GM19328 (cell line): ENCODE measurements around the gene R3HDM1.
"Not testable (repeated sequence)": the region's sequence is repeated elsewhere in the genome, so short reads cannot be mapped to it uniquely, and the experiment has no call there.

Experiments used
- ATAC-seq: cut with Tn5 transposase; IDR thresholded peaks from one replicate; pipeline ENCODE4 v1.9.1; 2021; ENCODE audit warnings: mild to moderate bottlenecking, moderate library complexity; ENCODE audit not compliant: unreplicated experiment

Gene R3HDM1

DNA sequence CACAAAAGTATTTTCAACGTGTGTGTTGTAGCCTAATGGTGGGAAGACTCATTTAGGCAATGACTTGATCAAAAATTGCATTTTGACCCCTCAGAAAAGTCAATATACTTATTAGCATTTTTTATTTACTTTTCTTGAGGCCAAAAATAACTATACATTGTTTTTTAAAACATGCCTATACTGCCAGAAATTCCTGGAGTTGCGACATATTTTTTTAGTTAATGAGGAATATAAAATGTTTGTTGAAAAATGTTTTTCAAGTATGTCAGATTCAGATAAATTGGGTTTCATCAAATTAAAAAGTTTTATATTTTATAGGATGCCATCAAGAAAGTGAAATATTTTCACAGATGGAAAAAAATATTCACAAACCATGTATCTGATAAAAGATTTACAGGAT is 39.6 kb downstream of the R3HDM1 start:
- no peak for ATAC-seq

DNA sequence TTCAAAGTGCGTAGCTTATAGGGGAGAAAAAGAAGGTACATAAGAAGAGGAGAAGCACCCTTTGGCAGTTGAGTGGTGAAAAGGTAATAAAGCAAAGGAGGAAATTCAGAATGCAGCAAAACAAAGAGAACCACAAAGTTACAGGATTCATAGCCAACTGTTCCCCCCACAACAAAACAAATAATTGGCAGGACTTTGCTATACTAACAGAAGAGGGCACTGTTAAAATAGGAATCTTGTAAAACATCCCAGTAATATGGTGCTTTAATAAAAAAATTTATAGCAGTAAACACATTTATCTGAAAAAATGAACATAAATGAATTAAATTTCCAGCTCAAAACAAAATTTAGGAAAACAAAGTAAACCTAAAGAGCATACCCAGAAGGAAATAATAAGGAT is 42.3 kb downstream of the R3HDM1 start:
- ATAC-seq: no peak

DNA sequence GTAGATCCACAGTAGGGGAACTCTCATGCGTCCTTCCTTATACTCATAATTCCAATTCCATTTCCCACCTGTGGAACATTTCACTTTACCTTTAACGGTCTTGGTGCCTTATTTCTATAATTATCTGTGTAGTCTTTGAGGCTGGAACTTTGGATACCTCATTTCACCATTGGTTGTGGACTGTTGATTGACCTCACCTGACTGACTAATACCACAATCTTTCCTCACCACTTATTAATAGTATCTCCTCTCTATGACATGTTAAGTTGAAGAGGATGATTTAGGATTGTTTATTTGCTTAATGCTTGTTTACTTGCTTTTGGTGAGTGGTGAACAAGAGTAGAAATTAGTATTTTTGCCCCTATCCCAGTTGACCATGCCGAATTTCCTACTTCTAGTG is 50.0 kb downstream of the R3HDM1 start:
- no peak for ATAC-seq

DNA sequence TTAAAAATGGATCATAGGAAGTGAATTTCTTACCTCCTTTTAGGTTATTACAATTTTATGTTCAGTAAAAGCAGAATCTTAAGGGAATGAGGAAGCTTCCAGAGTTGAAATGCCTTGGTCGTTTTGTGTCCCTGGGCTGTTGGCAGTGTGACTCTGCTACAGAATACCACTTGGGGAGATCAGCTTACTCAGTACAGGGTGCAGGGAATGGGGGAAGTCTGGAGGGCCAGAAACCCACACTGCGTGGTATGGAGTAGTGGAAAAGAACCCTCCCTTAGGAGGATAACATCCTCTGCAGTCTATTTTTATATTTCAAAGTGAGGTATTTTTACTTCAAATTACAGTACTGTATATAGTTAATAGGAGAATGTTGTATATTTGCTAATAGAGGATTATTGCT is 51.1 kb downstream of the R3HDM1 start:
- ATAC-seq: no peak

DNA sequence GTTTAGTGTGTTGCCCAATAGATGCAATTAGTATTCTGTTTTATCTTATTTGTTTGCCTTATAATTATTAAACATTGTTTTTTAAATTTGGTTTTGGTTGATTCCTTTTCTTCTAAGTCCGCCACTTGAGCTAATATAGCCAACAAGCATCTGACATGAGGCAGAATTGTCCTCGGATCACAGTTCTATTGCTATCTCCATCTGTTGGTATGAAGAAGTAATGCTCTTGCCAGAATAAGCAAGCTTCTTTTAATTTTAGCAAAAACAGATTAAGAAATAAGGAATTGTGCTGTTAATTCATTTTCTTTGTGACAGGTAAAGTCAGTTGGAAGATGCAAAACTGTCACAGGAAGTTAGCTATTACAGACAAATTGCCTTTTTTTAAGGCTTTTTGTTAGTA is 54.3 kb downstream of the R3HDM1 start:
- no peak for ATAC-seq

DNA sequence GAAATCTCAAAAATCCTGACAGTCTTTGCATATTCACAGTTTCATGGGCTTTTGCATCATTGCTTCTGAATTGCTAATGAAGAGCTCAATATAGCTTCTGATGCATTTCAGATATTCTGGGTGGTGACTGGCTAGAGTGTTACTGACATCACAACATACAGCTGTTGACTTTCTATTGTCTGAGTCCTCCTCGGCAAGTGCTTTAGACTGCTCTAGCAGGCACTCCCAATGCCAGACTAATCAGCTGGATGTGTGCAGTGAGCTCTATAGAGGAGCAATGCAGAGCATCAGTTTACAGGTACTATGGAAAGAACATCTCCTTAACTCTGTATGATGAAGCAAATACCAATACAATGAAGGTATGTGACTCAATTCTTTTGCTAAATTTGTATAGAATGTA is 54.9 kb downstream of the R3HDM1 start:
- no peak for ATAC-seq

DNA sequence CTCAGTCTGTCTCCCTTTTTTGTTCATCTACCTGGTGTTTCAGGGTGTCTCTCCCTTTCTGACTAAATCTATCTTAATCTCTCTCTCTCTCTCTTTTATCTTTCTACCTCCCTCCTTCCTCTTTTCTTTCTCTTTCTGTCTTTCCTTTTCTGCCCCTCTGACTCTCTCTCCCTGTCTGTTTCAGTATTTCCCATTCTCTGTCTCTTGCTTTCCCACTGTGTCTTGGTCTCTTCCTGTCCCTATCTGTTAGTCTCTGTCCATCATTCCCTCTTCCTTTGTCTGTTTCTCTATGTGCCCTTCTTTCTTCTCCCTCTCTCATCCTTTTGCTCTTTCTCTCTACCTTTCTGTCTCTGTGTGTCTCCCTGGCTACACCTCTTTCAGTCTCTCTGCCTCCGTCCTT is 56.7 kb downstream of the R3HDM1 start:
- ATAC-seq: no peak

DNA sequence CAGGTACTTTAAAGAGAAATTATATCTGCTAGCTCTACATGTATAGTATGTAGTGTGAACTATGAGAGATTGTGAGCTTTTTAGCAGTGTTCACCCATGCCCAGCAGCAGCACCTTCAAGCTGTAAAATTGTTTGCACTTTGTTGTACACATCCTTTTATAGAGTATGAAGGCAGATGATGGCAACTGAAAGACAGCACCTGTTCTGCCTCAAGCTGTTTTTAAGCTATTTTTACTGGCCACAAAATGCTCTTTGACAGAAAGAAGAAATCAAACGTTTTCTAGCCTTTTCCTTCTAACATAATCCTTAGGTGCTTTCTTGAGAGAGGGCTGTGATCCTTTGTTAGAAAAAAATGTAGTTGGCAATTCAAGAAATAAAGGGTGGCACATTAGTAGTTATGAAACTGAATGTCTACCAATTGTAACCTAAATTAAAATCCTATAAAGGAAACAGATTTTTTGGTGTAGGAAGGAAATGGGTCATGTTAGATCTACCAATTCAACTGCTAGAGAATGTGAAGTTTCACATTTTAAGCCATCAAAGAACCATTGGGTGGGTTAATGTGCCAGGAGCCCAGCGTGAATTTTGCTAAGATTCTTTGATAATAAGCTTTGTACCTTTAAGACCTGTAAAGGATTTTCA is 59.5 kb downstream of the R3HDM1 start:
- no peak for ATAC-seq

DNA sequence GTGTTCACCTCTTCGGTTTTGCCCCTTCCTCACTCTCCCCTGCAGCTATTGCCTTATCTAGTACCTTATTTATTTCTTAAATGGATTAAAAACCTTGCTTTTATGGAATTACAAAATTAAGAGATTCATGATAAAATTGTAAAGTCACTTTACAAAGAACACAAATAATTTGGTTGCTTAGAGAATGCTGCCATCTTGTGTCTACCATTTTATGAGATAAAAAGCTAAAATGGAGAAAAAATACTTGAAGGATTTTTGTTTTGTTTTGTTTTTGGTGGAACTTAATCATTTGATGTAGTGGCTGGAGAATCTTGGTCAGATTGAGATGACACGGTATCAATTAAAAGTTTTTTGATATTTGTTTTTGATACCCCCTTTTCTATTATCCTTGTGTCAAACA is 69.6 kb downstream of the R3HDM1 start:
- no peak for ATAC-seq

DNA sequence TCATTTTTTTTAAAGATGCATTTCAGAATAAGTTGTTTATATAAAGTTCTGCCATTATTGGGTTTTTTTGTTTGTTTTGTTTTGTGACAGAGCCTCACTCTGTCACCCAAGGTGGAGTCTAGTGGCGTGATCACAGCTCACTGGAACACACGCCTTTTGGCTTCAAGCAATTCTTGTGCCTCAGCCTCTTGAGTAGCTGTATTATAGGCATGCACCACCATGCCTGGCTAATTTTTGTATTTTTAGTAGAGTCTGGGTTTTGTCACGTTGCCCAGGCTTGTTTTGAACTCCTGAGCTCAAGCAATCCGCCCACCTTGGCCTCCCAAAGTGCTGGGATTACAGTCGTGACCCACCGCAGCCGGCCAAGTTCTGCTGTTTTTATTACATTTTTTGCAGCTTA is 72.3 kb downstream of the R3HDM1 start:
- ATAC-seq: no peak

DNA sequence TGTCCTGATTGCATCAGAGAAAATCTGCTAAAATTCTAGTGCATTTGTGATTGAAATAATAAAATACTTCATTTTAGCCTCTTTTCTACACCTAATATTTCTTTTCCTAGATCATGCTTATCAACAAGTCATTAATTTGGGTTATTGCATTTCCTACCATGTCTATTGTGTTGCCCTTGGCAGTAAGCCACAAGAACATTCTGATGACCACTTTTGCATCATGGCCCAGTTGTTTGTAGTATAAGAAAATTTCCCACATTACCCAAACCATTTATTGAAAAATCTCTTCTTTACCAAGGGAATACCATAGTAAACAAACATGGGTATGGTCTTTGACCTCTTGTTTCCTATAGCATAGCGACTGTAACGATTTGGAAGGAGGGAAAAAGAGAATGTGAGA is 76.3 kb downstream of the R3HDM1 start:
- ATAC-seq: no peak

DNA sequence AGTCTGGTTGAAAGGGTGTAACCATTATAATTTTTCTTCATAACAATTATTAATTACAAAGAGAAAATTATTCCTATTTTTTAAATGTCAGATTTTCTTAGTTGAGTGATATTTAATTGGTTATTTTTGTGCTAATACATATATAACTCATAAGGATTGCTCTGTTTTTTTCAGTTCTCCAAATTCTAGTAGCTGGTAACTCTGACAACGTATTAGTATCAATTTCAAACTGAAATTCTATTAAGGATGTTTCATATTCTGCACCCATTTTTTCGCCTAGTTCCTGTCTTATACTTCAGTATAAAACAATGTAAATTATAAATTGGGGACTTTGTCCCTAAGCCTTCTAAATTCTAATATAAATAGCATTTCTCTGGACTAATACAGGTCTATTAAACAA is 81.0 kb downstream of the R3HDM1 start:
- no peak for ATAC-seq

DNA sequence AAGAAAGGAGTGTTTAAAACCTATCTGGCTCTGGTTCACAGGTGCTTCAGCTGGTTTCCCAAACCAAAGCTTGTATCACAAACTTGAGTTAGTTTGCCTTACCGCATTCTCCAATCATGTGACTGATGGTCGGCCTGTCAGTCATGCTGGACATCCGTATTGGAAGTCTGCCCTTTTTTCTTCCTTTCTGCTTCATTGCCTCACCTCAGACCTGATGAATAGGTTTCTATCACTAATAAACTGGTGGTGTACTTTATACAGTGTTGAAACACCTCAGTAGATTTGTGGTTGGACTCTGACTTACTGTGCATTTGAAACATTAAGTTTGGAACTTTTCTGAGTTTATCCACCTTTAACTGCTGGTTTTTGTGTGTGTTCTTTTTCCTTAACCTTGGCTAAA is 84.1 kb downstream of the R3HDM1 start:
- ATAC-seq: no peak

DNA sequence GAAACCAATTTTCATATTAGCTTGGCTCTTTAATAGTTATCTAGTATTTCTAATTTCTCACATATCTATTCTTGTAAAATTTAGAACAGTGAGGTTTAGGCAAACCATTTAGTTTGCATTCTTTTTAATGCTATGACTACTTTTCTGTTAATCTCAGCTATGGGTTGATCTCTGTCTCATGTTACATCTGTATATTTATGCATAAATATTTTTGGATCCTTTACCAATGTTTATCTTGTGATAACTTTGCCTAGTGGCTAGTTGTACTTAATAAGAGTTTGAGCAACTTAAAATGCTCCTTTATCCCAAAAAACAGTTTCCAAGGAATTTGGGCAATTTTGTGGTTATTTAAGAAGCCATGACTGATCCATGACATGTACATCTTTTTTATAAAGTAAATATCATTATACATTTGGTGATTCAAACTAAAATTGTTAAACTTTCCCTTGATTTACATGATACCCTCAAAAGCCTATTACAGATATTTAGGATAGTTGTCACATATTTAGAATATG is 86.3 kb downstream of the R3HDM1 start:
- no peak for ATAC-seq

DNA sequence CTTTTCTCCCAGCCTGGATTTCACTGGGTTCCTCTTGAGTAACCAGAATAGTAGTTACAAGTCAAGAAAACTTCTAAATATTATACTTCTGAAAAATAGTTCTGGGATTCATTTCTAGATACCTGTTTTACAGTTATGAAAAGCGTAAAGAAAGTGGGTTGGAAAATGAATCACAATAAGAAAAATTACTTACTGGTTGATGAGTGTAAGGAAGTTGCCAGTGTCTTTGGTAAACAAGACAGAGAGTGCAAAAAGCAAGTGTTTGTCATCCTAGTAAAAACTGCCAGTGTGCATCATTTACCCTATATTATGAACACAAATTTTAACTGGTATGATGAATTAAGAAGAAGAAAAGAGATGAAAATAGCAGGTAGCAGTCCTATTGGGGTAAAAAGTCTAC is 88.9 kb downstream of the R3HDM1 start:
- ATAC-seq: no peak

DNA sequence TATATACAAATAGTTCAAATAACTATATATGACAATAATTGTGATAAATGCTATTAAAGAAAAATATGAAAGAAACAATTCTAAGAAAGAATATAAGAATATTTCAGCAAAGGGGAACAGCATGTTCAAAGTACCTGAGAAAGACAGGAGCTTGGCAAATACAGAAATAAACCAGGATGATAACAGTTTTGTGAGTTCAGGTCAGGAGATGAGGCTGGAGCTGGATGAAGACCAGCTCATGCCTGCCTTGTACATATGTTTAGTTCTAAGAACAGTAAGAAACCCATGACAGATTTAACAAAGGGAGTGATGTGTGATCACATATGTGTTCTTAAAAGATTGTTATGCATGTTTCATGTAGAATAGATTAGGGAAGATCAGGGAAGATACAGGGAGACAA is 98.2 kb downstream of the R3HDM1 start:
- no peak for ATAC-seq

DNA sequence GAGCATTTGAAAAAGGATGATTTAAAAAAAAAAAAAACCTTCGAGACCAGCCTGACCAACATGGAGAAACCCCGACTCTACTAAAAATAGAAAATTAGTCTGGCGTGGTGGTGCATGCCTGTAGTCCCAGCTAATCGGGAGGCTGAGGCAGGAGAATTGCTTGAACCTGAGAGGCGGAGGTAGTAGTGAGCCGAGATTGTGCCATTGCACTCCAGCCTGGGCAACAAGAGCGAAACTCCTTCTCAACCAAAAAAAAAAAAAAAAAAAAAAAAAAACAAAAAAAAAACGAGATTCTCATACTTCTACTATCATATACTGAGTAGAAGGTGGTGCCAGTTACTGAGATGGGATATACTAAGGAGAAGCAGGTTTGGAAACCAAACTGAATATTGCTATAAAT is 98.8 kb downstream of the R3HDM1 start:
- not testable (repeated sequence) for ATAC-seq

DNA sequence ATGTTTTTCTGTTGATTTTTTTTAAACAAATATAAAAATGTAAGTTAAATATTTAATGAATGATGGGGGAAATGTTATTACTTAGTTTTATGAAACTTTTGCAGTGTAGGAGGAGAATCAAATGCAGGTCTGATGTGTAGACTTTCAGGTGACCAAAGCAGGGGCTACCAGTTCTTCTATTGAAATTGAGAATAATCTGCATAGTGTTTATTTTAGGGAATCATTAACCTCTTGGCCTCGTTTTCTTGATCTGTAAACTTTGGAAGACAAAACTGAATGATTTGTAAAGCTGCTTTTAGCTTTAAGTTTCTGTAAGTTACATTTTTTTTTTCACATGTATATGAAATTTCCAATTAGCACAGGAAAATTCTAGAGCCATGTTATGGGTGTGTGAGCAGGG is 99.2 kb downstream of the R3HDM1 start:
- ATAC-seq: no peak

DNA sequence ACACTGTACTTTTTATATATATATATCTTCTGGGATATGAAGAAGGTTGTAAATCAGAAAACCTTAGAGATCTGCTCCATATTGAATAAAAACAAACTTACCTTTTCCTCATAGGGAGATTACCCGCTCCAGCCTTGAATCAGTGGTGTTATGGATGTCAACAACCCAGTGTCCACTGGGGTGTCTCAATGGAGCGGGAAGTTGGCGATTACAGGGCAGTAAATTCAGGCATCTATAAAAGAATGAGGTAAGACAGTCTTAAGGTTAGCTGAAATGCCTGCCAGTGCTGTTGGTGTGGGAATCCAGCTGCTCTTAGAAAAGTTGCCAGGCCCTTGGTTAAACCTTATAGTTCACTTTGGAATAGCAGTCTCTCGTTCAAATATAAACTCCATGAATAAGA is 102.3 kb downstream of the R3HDM1 start:
- no peak for ATAC-seq

DNA sequence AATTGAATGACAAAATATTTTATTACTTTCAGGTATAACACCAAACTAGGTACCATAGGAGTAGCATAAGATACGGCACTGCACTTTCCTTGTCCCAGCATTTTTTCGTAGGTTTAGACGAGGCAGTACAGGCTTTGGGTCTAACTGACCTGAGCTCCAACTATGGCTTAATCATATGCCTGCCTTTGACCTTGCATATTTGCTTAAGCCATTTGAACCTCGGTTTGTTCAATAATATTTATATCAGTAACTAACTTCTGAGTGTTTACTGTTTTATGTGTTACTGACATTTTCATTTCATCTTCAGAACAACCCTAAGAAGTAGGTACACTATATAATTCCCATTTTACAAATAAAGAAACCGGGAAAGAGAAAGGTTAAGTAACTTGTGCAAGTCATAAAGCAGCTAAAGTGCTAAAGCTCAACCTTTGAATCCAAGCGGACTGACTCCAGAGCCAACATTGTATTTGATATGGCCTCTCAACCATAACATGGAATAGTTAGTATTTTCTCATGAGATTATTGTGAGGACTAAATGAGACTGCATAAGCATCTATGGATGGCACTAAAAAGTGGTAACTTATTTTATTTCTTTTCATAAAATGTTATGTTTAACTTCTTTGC is 104.0 kb downstream of the R3HDM1 start:
- ATAC-seq: no peak

DNA sequence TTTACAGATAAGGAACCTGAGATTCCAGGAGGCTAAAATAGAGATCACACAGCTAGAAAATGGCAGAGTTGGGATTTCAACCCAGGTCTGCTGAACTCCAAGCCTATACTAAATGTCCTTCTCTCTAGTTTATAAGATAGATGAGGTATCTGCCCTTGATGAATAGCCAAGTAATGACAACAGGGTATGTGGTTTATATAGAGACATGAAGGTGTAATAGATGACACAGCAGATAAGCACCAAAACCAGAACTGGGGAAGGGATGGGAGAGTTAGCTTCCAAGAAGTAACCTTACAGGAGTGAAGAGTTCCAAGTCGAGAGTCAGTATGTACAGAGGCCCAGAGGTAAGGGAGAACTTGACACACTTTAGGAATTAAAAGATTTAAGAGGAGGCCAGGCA is 105.7 kb downstream of the R3HDM1 start:
- no peak for ATAC-seq

DNA sequence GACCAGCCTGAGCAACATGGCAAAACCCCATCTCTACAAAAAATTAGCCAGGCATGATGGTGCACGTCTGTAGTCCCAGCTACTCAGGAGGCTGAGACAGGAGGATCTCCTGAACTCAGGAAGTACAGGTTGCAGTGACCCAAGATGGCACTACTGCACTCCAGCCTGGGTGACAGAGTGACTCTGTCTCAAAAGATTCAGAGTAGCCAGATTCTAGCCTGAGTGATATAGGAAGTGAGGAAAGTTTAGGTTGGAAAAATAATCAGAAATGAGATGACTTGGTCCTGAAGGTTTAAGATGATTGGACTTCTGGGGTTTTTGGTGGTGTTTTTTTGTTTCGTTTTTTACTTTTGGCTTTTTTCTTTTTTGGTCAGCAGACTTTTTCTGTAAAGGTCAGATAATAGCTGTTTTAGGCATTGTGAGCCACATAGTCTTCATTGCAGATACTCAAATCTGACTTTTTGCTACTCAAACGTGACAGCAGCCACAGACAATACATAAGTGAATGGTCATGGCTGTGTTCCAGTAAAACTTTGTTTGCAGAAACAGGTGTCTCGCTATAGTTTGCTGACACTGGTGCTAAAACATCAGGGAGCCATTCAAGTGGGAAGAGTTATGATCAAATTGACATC is 106.3 kb downstream of the R3HDM1 start:
- ATAC-seq: peak; percentile 51
